GM12872 (cell line): ENCODE measurements around the gene CAMK2A.

ENCODE experiments used
- TF ChIP-seq, protein P1 (sequence below): IDR thresholded peaks from 3 replicates; pipeline ENCODE4 v1.5.1; 2011; ENCODE audit warnings: low read depth, mild to moderate bottlenecking, low read length, moderate library complexity; ENCODE audit not compliant: insufficient read depth

CAMK2A gene

DNA sequence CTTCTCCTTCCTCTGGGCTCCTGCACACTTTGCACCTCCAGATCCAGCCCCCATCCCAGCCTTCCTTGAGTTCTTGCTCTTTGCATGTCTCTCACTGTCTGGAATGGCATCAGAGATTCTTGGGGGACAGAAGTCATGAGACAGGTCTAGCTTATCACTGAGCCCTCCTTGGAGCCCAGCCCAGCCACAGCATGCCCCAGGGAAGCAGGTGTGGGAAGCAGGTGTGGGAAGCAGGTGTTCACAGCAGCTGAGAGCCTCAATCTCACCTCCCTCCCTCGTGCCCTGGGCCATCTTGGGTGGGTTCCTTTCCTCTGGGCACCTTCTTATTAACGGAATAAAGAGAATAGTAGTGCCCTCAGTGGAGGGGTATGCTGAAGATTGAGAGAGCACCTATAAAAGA, 72.5 kb downstream of the CAMK2A start:
- TF ChIP-seq, protein P1, sequence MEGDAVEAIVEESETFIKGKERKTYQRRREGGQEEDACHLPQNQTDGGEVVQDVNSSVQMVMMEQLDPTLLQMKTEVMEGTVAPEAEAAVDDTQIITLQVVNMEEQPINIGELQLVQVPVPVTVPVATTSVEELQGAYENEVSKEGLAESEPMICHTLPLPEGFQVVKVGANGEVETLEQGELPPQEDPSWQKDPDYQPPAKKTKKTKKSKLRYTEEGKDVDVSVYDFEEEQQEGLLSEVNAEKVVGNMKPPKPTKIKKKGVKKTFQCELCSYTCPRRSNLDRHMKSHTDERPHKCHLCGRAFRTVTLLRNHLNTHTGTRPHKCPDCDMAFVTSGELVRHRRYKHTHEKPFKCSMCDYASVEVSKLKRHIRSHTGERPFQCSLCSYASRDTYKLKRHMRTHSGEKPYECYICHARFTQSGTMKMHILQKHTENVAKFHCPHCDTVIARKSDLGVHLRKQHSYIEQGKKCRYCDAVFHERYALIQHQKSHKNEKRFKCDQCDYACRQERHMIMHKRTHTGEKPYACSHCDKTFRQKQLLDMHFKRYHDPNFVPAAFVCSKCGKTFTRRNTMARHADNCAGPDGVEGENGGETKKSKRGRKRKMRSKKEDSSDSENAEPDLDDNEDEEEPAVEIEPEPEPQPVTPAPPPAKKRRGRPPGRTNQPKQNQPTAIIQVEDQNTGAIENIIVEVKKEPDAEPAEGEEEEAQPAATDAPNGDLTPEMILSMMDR, result no peak

DNA sequence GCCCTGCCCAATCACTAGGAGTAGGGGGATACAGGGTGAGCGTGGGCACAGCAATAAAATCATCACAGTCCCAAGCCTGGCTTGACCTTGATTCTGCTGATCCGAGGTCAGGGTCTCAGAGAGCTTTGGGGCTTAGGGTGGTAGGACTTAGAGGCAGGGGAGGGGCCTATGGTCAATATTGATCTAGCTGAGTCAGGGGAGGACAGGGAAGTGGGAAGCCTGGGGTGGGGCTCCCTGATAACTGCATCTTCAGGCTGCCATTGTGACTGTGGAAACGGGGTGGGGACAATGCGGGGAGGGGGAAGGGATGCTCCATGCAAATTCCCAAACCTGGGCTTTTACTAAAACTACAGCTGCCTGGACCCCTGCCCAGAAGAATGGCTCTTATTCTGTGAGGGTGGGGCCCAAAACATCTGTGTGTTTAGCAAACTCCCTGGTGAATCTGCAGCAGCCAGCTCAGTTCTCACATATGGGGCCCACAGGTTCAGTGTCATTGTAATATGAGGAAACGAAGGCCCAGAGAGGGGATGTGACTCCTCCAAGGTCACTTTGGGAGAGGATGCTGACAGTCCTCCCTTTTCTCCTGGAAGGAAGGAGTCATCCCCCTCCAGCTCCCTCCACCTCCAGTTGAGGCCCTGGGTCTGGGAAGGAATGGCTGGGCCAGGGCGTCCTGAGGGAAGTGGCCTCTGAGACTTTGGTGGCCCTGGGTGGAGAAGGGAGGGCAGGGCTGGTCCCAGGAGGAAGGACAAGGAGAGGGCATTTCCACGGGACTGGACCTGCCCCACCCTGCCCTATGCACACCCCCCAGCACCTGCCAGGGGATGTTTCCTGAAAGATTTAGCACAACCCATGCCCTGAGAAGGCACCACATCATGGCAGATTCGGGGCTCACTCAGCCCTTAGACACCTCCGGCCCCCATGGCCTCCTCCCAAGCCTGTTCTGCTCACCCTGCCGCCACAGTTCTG, 73.3 kb downstream of the CAMK2A start:
- TF ChIP-seq, protein P1, result no peak

DNA sequence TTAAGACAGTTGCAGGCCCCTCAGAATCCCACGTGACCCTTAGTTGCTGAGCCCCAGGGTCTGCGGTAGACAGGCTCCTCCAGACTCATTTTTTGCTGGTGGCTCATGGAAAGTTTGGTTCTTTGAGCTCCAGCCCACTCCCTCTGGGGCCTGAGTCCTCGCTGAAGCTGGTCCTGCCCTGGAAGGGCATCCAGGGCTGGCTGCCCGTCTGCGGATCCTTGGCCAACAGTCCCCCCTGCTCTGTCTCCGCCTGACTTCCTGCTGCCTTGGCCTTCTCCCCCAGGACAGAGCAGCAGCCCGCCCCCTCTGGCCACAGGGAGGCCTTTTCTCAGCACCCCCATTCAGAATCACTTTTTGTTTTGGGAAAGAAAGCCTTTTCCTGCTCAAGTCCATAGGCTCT, 75.3 kb downstream of the CAMK2A start:
- TF ChIP-seq, protein P1, result no peak

DNA sequence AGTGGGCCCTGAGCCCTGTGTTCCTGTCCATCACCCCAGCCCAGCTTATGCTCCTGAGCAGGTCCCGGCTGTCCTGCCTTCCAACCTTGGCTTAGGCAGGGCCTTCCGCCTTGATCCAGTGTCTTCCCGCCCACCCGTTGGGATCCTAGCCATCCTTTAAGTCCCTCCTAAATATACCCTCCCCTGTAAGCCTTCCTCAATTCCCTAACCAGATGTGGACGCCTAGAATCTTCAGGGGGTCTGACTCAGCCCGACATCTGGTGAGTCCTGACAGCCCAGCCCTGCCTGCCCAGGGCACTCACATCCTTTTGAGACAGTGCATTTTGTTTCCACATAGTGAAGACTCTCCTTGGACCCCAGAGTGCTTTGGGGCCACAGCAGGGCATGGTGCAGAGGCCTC, 76.0 kb downstream of the CAMK2A start:
- TF ChIP-seq, protein P1, result no peak

GRCh38 chr5:150211156-150212030, 78.2 kb downstream of the CAMK2A start:
- TF ChIP-seq, protein P1, result no peak

- TF ChIP-seq, protein P1, result no peak
Measured at GRCh38 chr5:150210644-150211043, 78.9 kb downstream of the CAMK2A start.

DNA sequence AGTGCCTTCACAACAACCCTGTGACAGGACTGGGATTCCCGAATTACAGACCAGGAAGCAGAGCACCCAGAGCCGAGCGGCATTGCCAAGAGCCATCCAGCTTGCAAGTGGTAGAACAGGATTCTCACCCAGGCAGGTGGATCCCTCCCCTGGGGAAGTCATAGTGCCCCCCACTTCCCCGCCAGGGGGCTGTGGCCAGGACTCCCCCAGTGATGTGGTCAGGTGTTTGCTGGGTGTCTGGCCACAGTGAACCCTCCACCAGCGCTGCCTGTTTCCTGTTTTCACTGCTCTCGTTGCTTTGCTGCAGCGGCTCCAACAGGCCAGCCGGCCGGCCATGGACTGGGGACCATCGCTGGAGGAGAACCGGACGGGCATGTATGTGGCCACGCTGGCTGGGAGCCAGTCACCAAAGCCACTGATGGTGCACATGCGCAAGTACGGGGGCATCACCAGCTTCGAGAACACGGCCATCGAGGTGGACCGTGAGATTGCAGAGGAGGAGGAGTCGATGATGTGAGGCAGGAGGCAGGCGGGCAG, 80.4 kb downstream of the CAMK2A start:
- TF ChIP-seq, protein P1, result no peak
